Osteocyte (in vitro differentiated cells): ENCODE measurements around the gene WDR90. TPM values are rescaled to one million over a fixed set of nuclear protein-coding genes. Genes with fewer than 3 reads are reported as not detected.

Experiments used
- DNase-seq: peaks from one replicate; pipeline ENCODE4 v3.0.0; 2021; ENCODE audit warnings: mixed read lengths; ENCODE audit not compliant: unreplicated experiment; ENCODE audit errors: extremely low spot score
- H3K27ac Mint-ChIP-seq: one replicate; pipeline ENCODE4 v1.8.0; 2021; ENCODE audit warnings: mild to moderate bottlenecking, mixed read lengths; ENCODE audit not compliant: unreplicated experiment
- H3K27me3 Mint-ChIP-seq: one replicate; pipeline ENCODE4 v1.8.0; 2021; ENCODE audit warnings: mixed read lengths; ENCODE audit not compliant: unreplicated experiment
- H3K36me3 Mint-ChIP-seq: one replicate; pipeline ENCODE4 v1.8.0; 2021; ENCODE audit warnings: mixed read lengths; ENCODE audit not compliant: unreplicated experiment
- H3K4me1 Mint-ChIP-seq: one replicate; pipeline ENCODE4 v1.8.0; 2021; ENCODE audit warnings: mixed read lengths; ENCODE audit not compliant: unreplicated experiment
- H3K4me3 Mint-ChIP-seq: one replicate; pipeline ENCODE4 v1.8.0; 2021; ENCODE audit warnings: mild to moderate bottlenecking, moderate library complexity, mixed read lengths; ENCODE audit not compliant: unreplicated experiment
- H3K9me3 Mint-ChIP-seq: one replicate; pipeline ENCODE4 v1.8.0; 2021; ENCODE audit warnings: mixed read lengths; ENCODE audit not compliant: unreplicated experiment
- CTCF ChIP-seq: fragments of 200-600 bp; sonication (generic); IDR thresholded peaks from 2 replicates; pipeline ENCODE4 v1.5.0; 2021; ENCODE audit warnings: antibody characterized with exemption, mild to moderate bottlenecking, moderate library complexity
- total RNA-seq: library from RNA; stranded (reverse); gene quantifications from 2 replicates; pipeline ENCODE4 v1.2.1, GENCODE V29; 2021

WDR90 gene
- total RNA-seq, 1 donor from 2014 or later = 38.9 TPM

- DNase-seq = no peak
- TF ChIP-seq CTCF = no peak
- H3K27ac Mint-ChIP-seq = no peak overlapping the region
- H3K36me3 Mint-ChIP-seq = peaks cover 4% of the 10 kb centered on the region
- H3K9me3 Mint-ChIP-seq = peaks cover 5% of the 10 kb centered on the region
- H3K4me3 Mint-ChIP-seq = no peak overlapping the region
- H3K4me1 Mint-ChIP-seq = peaks cover 2% of the 10 kb centered on the region
- H3K27me3 Mint-ChIP-seq = no peaks in the 10 kb centered on the region
Measured at GRCh38 chr16:609316-609715, 39.8 kb upstream of the WDR90 start.

- H3K9me3 Mint-ChIP-seq = peaks cover 5% of the 10 kb centered on the region
- DNase-seq = no peak
- no peak overlapping the region for H3K4me3 Mint-ChIP-seq
- peaks cover 5% of the 10 kb centered on the region for H3K36me3 Mint-ChIP-seq
- H3K27ac Mint-ChIP-seq = no peak overlapping the region
- peaks cover 2% of the 10 kb centered on the region for H3K4me1 Mint-ChIP-seq
- no peak for TF ChIP-seq CTCF
- no peaks in the 10 kb centered on the region for H3K27me3 Mint-ChIP-seq
Measured at GRCh38 chr16:609984-610383, 39.2 kb upstream of the WDR90 start.

- Mint-ChIP-seq H3K27ac (no peak overlapping the region), H3K4me3 (no peak overlapping the region)
Measured at GRCh38 chr16:610513-611381, 38.4 kb upstream of the WDR90 start.

GRCh38 chr16:615122-615521 lies 34.0 kb upstream of the WDR90 start:
- Mint-ChIP-seq H3K27ac (no peak overlapping the region), H3K9me3 (no peaks in the 10 kb centered on the region), H3K27me3 (no peaks in the 10 kb centered on the region), H3K36me3 (peaks cover 4% of the 10 kb centered on the region), H3K4me3 (no peak overlapping the region), H3K4me1 (peaks cover 2% of the 10 kb centered on the region)
- DNase-seq = no peak
- TF ChIP-seq CTCF = no peak

More at GRCh38 chr16:610513-611381, 38.4 kb upstream of the WDR90 start:
- no peak for DNase-seq
- peak; percentile 55 for TF ChIP-seq CTCF
- no peaks in the 10 kb centered on the region for H3K27me3 Mint-ChIP-seq
- H3K36me3 Mint-ChIP-seq = peaks cover 2% of the 10 kb centered on the region
- H3K4me1 Mint-ChIP-seq = peaks cover 2% of the 10 kb centered on the region
- H3K9me3 Mint-ChIP-seq = no peaks in the 10 kb centered on the region

- Mint-ChIP-seq H3K4me3 (no peak overlapping the region), H3K27me3 (no peaks in the 10 kb centered on the region), H3K4me1 (peaks cover 3% of the 10 kb centered on the region), H3K27ac (no peak overlapping the region), H3K36me3 (peaks cover 4% of the 10 kb centered on the region), H3K9me3 (no peaks in the 10 kb centered on the region)
- DNase-seq = no peak
- TF ChIP-seq CTCF = no peak
Measured at GRCh38 chr16:616733-617586, 32.2 kb upstream of the WDR90 start.
